GM12875 (cell line): ENCODE results near the gene GRIK4.
A peak's percentile ranks its signal among the peaks of the same experiment; 100 is the strongest.
"Not testable (repeated sequence)": the region's sequence is repeated elsewhere in the genome, so short reads cannot be mapped to it uniquely, and the experiment has no call there.

ENCODE experiments used
- H3K4me3 ChIP-seq: one replicate; pipeline ENCODE4 v1.5.1; 2011; ENCODE audit warnings: low read depth, low read length, control low read depth
- CTCF ChIP-seq: IDR thresholded peaks from 2 replicates; pipeline ENCODE4 v1.5.1; 2011; ENCODE audit warnings: low read depth, mild to moderate bottlenecking, control low read depth, inconsistent platforms, low read length, moderate library complexity, borderline replicate concordance; ENCODE audit not compliant: insufficient read depth

Gene GRIK4

GRCh38 chr11:120612513-120613263 is 101.1 kb downstream of the GRIK4 start:
- H3K4me3 ChIP-seq = no peak overlapping the region
- TF ChIP-seq CTCF = no peak

- H3K4me3 ChIP-seq = no peak overlapping the region
- TF ChIP-seq CTCF = no peak
These were observed 102.0 kb downstream of the GRIK4 start for GRCh38 chr11:120613264-120614226.

- no peak overlapping the region for H3K4me3 ChIP-seq
These were observed 103.8 kb downstream of the GRIK4 start for GRCh38 chr11:120615391-120615790.

GRCh38 chr11:120618399-120618798 is 106.9 kb downstream of the GRIK4 start:
- no peak overlapping the region for H3K4me3 ChIP-seq
- TF ChIP-seq CTCF = no peak

More at GRCh38 chr11:120615391-120615790, 103.8 kb downstream of the GRIK4 start:
- TF ChIP-seq CTCF = no peak

GRCh38 chr11:120622189-120622875 is 110.8 kb downstream of the GRIK4 start:
- no peak overlapping the region for H3K4me3 ChIP-seq
- TF ChIP-seq CTCF = peak; percentile 50; the same call in 1 of the 2 replicates

- H3K4me3 ChIP-seq = not testable (repeated sequence)
These were observed 113.4 kb downstream of the GRIK4 start for GRCh38 chr11:120624992-120625391.

- no peak overlapping the region for H3K4me3 ChIP-seq
- TF ChIP-seq CTCF = no peak
These were observed 114.0 kb downstream of the GRIK4 start for GRCh38 chr11:120625565-120625964.
